K562 (cell line): ENCODE measurements around the gene LBP. TPM values are rescaled to one million over a fixed set of nuclear protein-coding genes. Genes with fewer than 3 reads are reported as not detected.

Experiments
- ATAC-seq: fragments of 200-7000 bp; cut with Tn5 transposase; 3 replicates; pipeline ENCODE4 v1.9.1; 2020; ENCODE audit warnings: moderate library complexity
- BruUV-seq: library from RNA; stranded (reverse); fragments of 400-500 nt; replicated peaks from 2 replicates; lab custom pipeline; 2021; lab: Mats Ljungman, UMichigan
- CTCF ChIA-PET: fragments of 300-600 bp; formaldehyde crosslinking; extraction: SDS; loops from one replicate; lab custom pipeline; 2021; ENCODE audit warnings: low intra/inter-chr PET ratio; lab: Yijun Ruan, JAX
- POLR2A ChIA-PET: fragments of 300-600, 350-650 bp; sonication (Branson Sonifier 250); formaldehyde crosslinking; extraction: SDS; loops from one replicate; lab custom pipeline; 2021; ENCODE audit warnings: antibody characterized with exemption, inconsistent platforms; lab: Yijun Ruan, JAX
- DNase-seq, 4 experiments: peaks; one replicate each; pipeline versions ENCODE4 v3.0.0 to v3.0.0-alpha.2; 2011 to 2018; ENCODE audit warnings: low spot score in 3 of 4, mixed read lengths in 3 of 4; ENCODE audit errors: extremely low read depth in 1 of 4
- FAIRE-seq: peaks from 2 replicates; lab custom pipeline; 2011; peaks lifted over from hg19 to GRCh38; lab: Jason Lieb, UNC
- H2AFZ ChIP-seq: 2 replicates; pipeline ENCODE4 v1.6.0; 2011; ENCODE audit warnings: low read depth, low read length, control low read depth, inconsistent platforms
- H3K27ac ChIP-seq: fragments of 200-600 bp; 3 replicates; pipeline ENCODE4 v1.8.0; 2011; ENCODE audit warnings: low read depth, mild to moderate bottlenecking, control low read depth, inconsistent platforms, low read length, moderate library complexity, mixed read lengths; ENCODE audit errors: extremely low read depth
- H3K27me3 ChIP-seq, 2 experiments: fragments of 300-600 bp in 1 of 2; 2 replicates in 1 of 2; 3 replicates in 1 of 2; pipeline versions ENCODE4 v1.6.0 to v1.8.0; 2011; ENCODE audit warnings: inconsistent platforms in 2 of 2, low read length in 2 of 2, mild to moderate bottlenecking in 1 of 2, mixed read lengths in 1 of 2, moderate library complexity in 1 of 2; ENCODE audit not compliant: control insufficient read depth in 2 of 2, insufficient read depth in 2 of 2
- H3K36me3 ChIP-seq: fragments of 300-600 bp; 3 replicates; pipeline ENCODE4 v1.8.0; 2011; ENCODE audit warnings: mild to moderate bottlenecking, low read length, inconsistent platforms; ENCODE audit not compliant: control insufficient read depth, insufficient read depth
- H3K4me1 ChIP-seq, 2 experiments: fragments of 200-600 bp in 1 of 2; replicated peaks in 1 of 2; 2 replicates in 1 of 2; 3 replicates in 1 of 2; pipeline versions ENCODE4 v1.5.1 to v1.8.0; 2011; ENCODE audit warnings: inconsistent platforms in 2 of 2, low read length in 2 of 2, mild to moderate bottlenecking in 1 of 2, mixed read lengths in 1 of 2, moderate library complexity in 1 of 2; ENCODE audit not compliant: control insufficient read depth in 2 of 2, insufficient read depth in 2 of 2
- H3K4me2 ChIP-seq: 2 replicates; pipeline ENCODE4 v1.6.1; 2011; ENCODE audit warnings: low read length, control low read depth, inconsistent platforms, mixed read lengths; ENCODE audit not compliant: insufficient read depth
- H3K4me3 ChIP-seq: fragments of 200-600 bp; sonication (generic), shearing (Covaris generic); 2 replicates; pipeline ENCODE4 v1.5.1; 2016; ENCODE audit warnings: control low read depth, inconsistent platforms
- H3K79me2 ChIP-seq: fragments of 200-600 bp; 3 replicates; pipeline ENCODE4 v1.8.0; 2011; ENCODE audit warnings: low read length, inconsistent platforms; ENCODE audit not compliant: control insufficient read depth, insufficient read depth
- H3K9ac ChIP-seq, 2 experiments: 2 replicates each; pipeline versions ENCODE4 v1.6.0 to v1.6.1; 2011; ENCODE audit warnings: low read depth in 2 of 2, low read length in 2 of 2, control low read depth in 1 of 2, inconsistent platforms in 1 of 2, mild to moderate bottlenecking in 1 of 2, mixed read lengths in 1 of 2; ENCODE audit not compliant: insufficient read depth in 1 of 2
- H3K9me1 ChIP-seq: one replicate; pipeline ENCODE4 v1.6.0; 2011; ENCODE audit warnings: inconsistent platforms, mild to moderate bottlenecking, low read length, moderate library complexity; ENCODE audit not compliant: control insufficient read depth, insufficient read depth
- H3K9me3 ChIP-seq: replicated peaks from 2 replicates; pipeline ENCODE4 v1.5.1; 2011; ENCODE audit warnings: low read depth, low read length, inconsistent platforms; ENCODE audit not compliant: control insufficient read depth, insufficient read depth
- H4K20me1 ChIP-seq: replicated peaks from 2 replicates; pipeline ENCODE4 v1.6.1; 2011; ENCODE audit warnings: low read length, inconsistent platforms, mixed read lengths; ENCODE audit not compliant: control insufficient read depth, insufficient read depth
- ARHGAP35 ChIP-seq: fragments of 450-650 bp; IDR thresholded peaks from 2 replicates; pipeline ENCODE4 v1.6.1; 2018; ENCODE audit not compliant: partially characterized antibody
- BRF1 ChIP-seq: IDR thresholded peaks from 3 replicates; pipeline ENCODE4 v1.6.1; 2011; ENCODE audit warnings: borderline replicate concordance, mild to moderate bottlenecking; ENCODE audit not compliant: insufficient read length; ENCODE audit errors: extremely low read depth
- CTBP1 ChIP-seq: fragments of 450-650 bp; IDR thresholded peaks from 2 replicates; pipeline ENCODE4 v1.6.1; 2016; ENCODE audit warnings: borderline replicate concordance
- FOXA1 ChIP-seq: fragments of 450-650 bp; IDR thresholded peaks from 2 replicates; pipeline ENCODE4 v1.6.1; 2016; ENCODE audit warnings: mild to moderate bottlenecking, borderline replicate concordance
- MTA2 ChIP-seq: fragments of 450-650 bp; IDR thresholded peaks from 2 replicates; pipeline ENCODE4 v1.6.1; 2016; ENCODE audit warnings: low read depth
- PHB2 ChIP-seq: fragments of 450-650 bp; IDR thresholded peaks from 2 replicates; pipeline ENCODE4 v1.6.1; 2017; ENCODE audit warnings: low read depth
- RUNX1 ChIP-seq: sonication (generic); IDR thresholded peaks from 2 replicates; pipeline ENCODE4 v1.6.1; 2016; ENCODE audit warnings: antibody characterized with exemption, low read depth
- TCF3 ChIP-seq: sonication (generic); formaldehyde crosslinking; IDR thresholded peaks from 2 replicates; pipeline ENCODE4 v1.4.0; 2020; ENCODE audit warnings: mild to moderate bottlenecking, missing genetic modification reagents
- in situ Hi-C: fragments of 300-500 bp; cut with MboI; formaldehyde crosslinking; loops from 4 replicates; pipeline ENCODE4 v1.15.0; 2018; ENCODE audit warnings: inconsistent platforms, mixed read lengths
- intact Hi-C: fragments of 100-400 bp; cut with micrococcal nuclease; formaldehyde crosslinking; loops from 2 replicates; pipeline ENCODE4 v1.14.2; 2022
- polyA plus RNA-seq, 8 experiments: library from polyadenylated mRNA; depleted of rRNA in 4 of 8; stranded (reverse) in 5 of 8; unstranded in 3 of 8; fragments of >200 nt; fragmentation: Nextera tagmentation in 2 of 8; fragmentation: Illumina TruSeq in 1 of 8; extraction: Ambion mirVana in 2 of 8; extraction: Trizol in 1 of 8; gene quantifications; 2 replicates each; pipeline versions ENCODE4 v1.2.1 to v1.2.3, GENCODE V29; 2011 to 2014; ENCODE audit warnings: inconsistent platforms in 1 of 8, missing spikeins in 1 of 8
- total RNA-seq, 7 experiments: library from RNA; depleted of rRNA in 6 of 7; stranded (reverse); fragments of >200 nt in 6 of 7; fragmentation: Illumina TruSeq in 2 of 7; extraction: Trizol in 2 of 7; gene quantifications; 2 replicates each; pipeline versions ENCODE4 v1.2.1 to v1.2.3, GENCODE V29; 2011 to 2021; ENCODE audit warnings: low replicate concordance in 1 of 7
- TF ChIP-seq, protein P1 (sequence below): fragments of 450-650 bp; IDR thresholded peaks from 2 replicates; pipeline ENCODE4 v1.6.1; 2017; ENCODE audit warnings: mild to moderate bottlenecking, moderate library complexity
- TF ChIP-seq, protein P2 (sequence below): IDR thresholded peaks from 3 replicates; pipeline ENCODE4 v1.6.1; 2011; ENCODE audit warnings: borderline replicate concordance, mild to moderate bottlenecking, moderate library complexity; ENCODE audit not compliant: insufficient read length; ENCODE audit errors: extremely low read depth
- TF ChIP-seq, protein P3 (sequence below): IDR thresholded peaks from 2 replicates; pipeline ENCODE4 v1.6.1; 2014; ENCODE audit warnings: antibody characterized with exemption
- TF ChIP-seq, protein P4 (sequence below): fragments of 450-650 bp; IDR thresholded peaks from 2 replicates; pipeline ENCODE4 v1.6.1; 2016; ENCODE audit warnings: low read depth, mild to moderate bottlenecking, moderate library complexity

LBP gene
- total and polyA plus RNA-seq, 9 of the 15 experiments (the other 6 are each of a cell fraction or from before 2014, with no cell fraction given): 0.06 to 0.31 (median 0.09) TPM; not detected in 3

DNA sequence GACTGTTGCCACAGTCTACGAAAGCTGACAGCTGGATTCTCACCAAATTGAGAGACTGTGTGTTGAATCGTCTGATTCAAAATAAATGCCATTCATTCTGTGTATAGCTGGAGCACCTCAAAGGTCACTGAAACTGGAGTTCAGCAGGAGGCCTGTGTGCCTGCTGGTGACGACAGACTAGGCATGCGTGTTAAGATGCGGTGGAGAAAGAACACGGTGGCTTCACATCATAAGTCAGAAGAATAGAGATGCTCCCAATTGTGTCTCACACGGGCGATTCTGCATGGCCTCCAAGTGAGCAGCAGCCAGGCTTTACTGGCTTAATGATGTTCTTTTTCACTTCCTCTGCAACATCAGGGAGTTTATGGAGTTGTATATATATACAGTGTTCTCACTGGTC is 56.5 kb downstream of the LBP start (continued):
- TF ChIP-seq, protein P1, sequence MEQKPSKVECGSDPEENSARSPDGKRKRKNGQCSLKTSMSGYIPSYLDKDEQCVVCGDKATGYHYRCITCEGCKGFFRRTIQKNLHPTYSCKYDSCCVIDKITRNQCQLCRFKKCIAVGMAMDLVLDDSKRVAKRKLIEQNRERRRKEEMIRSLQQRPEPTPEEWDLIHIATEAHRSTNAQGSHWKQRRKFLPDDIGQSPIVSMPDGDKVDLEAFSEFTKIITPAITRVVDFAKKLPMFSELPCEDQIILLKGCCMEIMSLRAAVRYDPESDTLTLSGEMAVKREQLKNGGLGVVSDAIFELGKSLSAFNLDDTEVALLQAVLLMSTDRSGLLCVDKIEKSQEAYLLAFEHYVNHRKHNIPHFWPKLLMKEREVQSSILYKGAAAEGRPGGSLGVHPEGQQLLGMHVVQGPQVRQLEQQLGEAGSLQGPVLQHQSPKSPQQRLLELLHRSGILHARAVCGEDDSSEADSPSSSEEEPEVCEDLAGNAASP: no peak
- TF ChIP-seq ARHGAP35: no peak

DNA sequence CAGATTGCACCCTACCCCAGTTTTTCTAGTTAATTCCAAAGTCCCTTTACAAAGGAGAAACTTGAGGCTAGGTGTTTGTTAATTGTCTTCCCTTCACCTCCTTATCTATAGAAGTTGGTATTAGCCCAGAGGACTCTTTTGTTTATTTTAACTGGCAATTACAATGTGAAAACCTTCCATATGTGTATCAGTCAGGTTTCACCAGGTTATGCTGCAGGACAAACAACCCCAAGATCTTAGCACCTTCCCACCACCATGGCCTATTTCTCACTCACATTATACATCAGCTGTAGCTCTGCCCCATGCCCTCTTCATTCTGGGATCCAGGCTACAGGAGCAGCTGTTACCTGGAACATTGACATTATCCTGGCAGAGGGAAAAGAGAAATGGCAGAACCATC is 57.7 kb downstream of the LBP start:
- ATAC-seq: no peak
- no peak overlapping the region for H3K4me3 ChIP-seq
- BruUV-seq: no TSS peak
- in situ Hi-C loops (no loop called here), intact Hi-C loops (no loop called here)
- no peak for DNase-seq
- no peak overlapping the region for H3K4me2 ChIP-seq
- no peaks in the 10 kb centered on the region for H3K27me3 ChIP-seq
- H4K20me1 ChIP-seq: no peaks in the 10 kb centered on the region
- no peaks in the 10 kb centered on the region for H3K9me1 ChIP-seq
- ChIA-PET CTCF (no interaction called here), POLR2A (no interaction called here)
- no peak overlapping the region for H3K27ac ChIP-seq
- peaks cover 2% of the 10 kb centered on the region; the same call in 1 of the 2 replicates for H3K9me3 ChIP-seq
- no peak for FAIRE-seq
- no peaks in the 10 kb centered on the region for H3K4me1 ChIP-seq
- H3K36me3 ChIP-seq: no peaks in the 10 kb centered on the region
- H3K79me2 ChIP-seq: no peaks in the 10 kb centered on the region
- H3K9ac ChIP-seq: no peak overlapping the region
- H2AFZ ChIP-seq: no peak overlapping the region
- TF ChIP-seq MTA2: no peak
- TF ChIP-seq, protein P2, sequence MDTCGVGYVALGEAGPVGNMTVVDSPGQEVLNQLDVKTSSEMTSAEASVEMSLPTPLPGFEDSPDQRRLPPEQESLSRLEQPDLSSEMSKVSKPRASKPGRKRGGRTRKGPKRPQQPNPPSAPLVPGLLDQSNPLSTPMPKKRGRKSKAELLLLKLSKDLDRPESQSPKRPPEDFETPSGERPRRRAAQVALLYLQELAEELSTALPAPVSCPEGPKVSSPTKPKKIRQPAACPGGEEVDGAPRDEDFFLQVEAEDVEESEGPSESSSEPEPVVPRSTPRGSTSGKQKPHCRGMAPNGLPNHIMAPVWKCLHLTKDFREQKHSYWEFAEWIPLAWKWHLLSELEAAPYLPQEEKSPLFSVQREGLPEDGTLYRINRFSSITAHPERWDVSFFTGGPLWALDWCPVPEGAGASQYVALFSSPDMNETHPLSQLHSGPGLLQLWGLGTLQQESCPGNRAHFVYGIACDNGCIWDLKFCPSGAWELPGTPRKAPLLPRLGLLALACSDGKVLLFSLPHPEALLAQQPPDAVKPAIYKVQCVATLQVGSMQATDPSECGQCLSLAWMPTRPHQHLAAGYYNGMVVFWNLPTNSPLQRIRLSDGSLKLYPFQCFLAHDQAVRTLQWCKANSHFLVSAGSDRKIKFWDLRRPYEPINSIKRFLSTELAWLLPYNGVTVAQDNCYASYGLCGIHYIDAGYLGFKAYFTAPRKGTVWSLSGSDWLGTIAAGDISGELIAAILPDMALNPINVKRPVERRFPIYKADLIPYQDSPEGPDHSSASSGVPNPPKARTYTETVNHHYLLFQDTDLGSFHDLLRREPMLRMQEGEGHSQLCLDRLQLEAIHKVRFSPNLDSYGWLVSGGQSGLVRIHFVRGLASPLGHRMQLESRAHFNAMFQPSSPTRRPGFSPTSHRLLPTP: no peak
- no peak for TF ChIP-seq FOXA1
- no peak for TF ChIP-seq CTBP1
- no peak for TF ChIP-seq PHB2
- no peak for TF ChIP-seq RUNX1
- TF ChIP-seq TCF3 (CRISPR knock-in tag): no peak
- TF ChIP-seq, protein P3, sequence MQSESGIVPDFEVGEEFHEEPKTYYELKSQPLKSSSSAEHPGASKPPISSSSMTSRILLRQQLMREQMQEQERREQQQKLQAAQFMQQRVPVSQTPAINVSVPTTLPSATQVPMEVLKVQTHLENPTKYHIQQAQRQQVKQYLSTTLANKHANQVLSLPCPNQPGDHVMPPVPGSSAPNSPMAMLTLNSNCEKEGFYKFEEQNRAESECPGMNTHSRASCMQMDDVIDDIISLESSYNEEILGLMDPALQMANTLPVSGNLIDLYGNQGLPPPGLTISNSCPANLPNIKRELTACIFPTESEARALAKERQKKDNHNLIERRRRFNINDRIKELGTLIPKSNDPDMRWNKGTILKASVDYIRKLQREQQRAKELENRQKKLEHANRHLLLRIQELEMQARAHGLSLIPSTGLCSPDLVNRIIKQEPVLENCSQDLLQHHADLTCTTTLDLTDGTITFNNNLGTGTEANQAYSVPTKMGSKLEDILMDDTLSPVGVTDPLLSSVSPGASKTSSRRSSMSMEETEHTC: no peak
- TF ChIP-seq, protein P4, sequence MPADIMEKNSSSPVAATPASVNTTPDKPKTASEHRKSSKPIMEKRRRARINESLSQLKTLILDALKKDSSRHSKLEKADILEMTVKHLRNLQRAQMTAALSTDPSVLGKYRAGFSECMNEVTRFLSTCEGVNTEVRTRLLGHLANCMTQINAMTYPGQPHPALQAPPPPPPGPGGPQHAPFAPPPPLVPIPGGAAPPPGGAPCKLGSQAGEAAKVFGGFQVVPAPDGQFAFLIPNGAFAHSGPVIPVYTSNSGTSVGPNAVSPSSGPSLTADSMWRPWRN: no peak
- no peak for TF ChIP-seq BRF1
